ENCODE measurements around the gene MUC5B. TPM values are rescaled to one million over a fixed set of nuclear protein-coding genes. Genes with fewer than 3 reads are reported as not detected.

MUC5B gene
- total and polyA plus RNA-seq, 2 of the 13 experiments (the other 11 are each of a cell fraction or from before 2014, with no cell fraction given): 0.01 TPM; not detected in 1

- no peak for TF ChIP-seq ZNF883 (CRISPR knock-in tag; IDR thresholded peaks at IDR 0.05; ENCODE audit: not compliant biosample characterization)
- no peak for TF ChIP-seq GTF2F1 (IDR thresholded peaks at IDR 0.05; ENCODE audit: low read length)
- no peak for TF ChIP-seq NPAS2 (CRISPR knock-in tag; IDR thresholded peaks at IDR 0.05; ENCODE audit: borderline replicate concordance)
- TF ChIP-seq, protein P1, sequence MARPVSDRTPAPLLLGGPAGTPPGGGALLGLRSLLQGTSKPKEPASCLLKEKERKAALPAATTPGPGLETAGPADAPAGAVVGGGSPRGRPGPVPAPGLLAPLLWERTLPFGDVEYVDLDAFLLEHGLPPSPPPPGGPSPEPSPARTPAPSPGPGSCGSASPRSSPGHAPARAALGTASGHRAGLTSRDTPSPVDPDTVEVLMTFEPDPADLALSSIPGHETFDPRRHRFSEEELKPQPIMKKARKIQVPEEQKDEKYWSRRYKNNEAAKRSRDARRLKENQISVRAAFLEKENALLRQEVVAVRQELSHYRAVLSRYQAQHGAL (CRISPR knock-in tag; IDR thresholded peaks at IDR 0.05; ENCODE audit: not compliant biosample characterization): no peak
These were observed 45.7 kb upstream of the MUC5B start (continued) for GRCh38 chr11:1177020-1177770.

DNA sequence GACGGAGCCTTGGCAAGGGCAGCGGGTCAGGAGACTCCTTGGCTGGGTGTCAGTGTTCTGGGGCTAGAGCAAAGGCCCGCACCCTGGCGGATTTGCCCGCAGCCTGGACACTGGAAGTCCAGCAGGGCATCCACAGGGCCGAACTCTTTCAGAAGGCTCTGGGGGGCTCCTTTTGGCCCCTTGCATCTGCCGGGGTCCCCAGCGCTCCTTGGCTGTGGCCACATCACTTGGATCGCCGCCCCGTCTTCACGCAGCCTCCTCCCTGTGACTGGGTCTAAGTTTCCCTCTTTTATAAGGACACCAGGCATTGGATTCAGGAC lies 45.1 kb upstream of the MUC5B start:
- 30% methylated on average over 4 of the region's 12 CpGs for WGBS (ENCODE audit: low lambda C conversion rate)
- POLR2A ChIA-PET: no interaction called here
- ATAC-seq: no peak
- no peak for DNase-seq (ENCODE audit: low spot score)
- intact Hi-C loops (cut with micrococcal nuclease; ENCODE audit: unreplicated experiment): no loop called here
- CTCF ChIA-PET (ENCODE audit: low intra/inter-chr PET ratio, low total read pairs): no interaction called here
- Histone ChIP-seq H3K9ac (ENCODE audit: insufficient read depth, low read depth, low read length) (no peak overlapping the region), H3K4me1 (ENCODE audit: insufficient read depth, low read length) (no peaks in the 10 kb centered on the region), H3K27ac (ENCODE audit: extremely low read length, insufficient read depth, low read length) (no peak overlapping the region), H4K20me1 (ENCODE audit: insufficient read depth, low read length) (no peaks in the 10 kb centered on the region), H3K27me3 (ENCODE audit: control insufficient read depth in 1 of 2, insufficient read depth in 2 of 2, low read length in 2 of 2) (peaks cover 3 to 36% of the 10 kb centered on the region in 2 experiments; a peak in 4 of 5 replicates), H3K4me2 (ENCODE audit: low read depth, low read length) (no peak overlapping the region), H2AFZ (ENCODE audit: low read length) (no peak overlapping the region), H3K36me3 (replicated peaks in 1 of 2; ENCODE audit: control insufficient read depth in 1 of 2, insufficient read depth in 2 of 2, low read length in 2 of 2) (no peaks in the 10 kb centered on the region), H3K4me3 (replicated peaks in 1 of 3; ENCODE audit: insufficient read depth in 1 of 3, low read depth in 2 of 3, low read length in 3 of 3) (no peak overlapping the region), H3K79me2 (ENCODE audit: insufficient read depth, low read length) (no peaks in the 10 kb centered on the region), H3K9me3 (ENCODE audit: low read length) (no peaks in the 10 kb centered on the region)
- FAIRE-seq: no peak
- TF ChIP-seq ZNF800 (CRISPR knock-in tag; IDR thresholded peaks at IDR 0.05) (no peak), ZNF672 (CRISPR knock-in tag; IDR thresholded peaks at IDR 0.05) (no peak), CTCF (CRISPR knock-in tag; IDR thresholded peaks at IDR 0.05) (no peak), SPEN (CRISPR knock-in tag; IDR thresholded peaks at IDR 0.05; ENCODE audit: low read depth) (no peak), ZBTB38 (CRISPR knock-in tag; IDR thresholded peaks at IDR 0.05) (no peak), ZNF354B (CRISPR knock-in tag; IDR thresholded peaks at IDR 0.05) (no peak), SRF (IDR thresholded peaks at IDR 0.05; ENCODE audit: low read depth, low read length) (no peak), AKNA (CRISPR knock-in tag; IDR thresholded peaks at IDR 0.05; ENCODE audit: borderline replicate concordance) (no peak), ZNF441 (CRISPR knock-in tag; IDR thresholded peaks at IDR 0.05; ENCODE audit: borderline replicate concordance) (no peak)
- in situ Hi-C loops (cut with HindIII; ENCODE audit: extremely low pct_ligation_motif_present, low pct_unique_long_range_greater_than_20kb): no loop called here
- no TSS peak for BruUV-seq (replicated peaks)

Measured in HepG2 (cell line).